ENCODE measurements around the gene BCAS1. TPM values are rescaled to one million over a fixed set of nuclear protein-coding genes. Genes with fewer than 3 reads are reported as not detected.

The BCAS1 gene
- total RNA-seq, 4 donors from 2014 or later = 0.35 to 1.0 TPM; not detected in 2

DNA sequence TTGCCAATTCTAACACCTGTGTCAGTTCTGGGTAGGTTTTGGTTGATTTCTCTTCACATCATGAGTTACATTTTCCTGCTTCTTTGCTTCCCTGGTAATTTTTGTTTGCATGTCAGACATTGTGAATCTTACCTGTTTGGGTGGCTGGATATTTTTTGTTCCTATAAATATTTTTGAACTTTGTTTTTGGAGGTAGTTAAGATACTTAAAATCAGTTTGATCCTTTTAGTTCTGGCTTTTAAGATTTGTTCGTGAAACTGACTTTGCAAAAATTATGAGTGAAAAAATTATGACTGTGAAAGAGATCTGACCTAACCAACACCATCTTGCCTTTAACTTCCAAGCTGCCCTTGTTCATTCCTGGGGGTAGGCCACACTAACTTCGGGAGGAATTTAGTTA, 69.5 kb downstream of the BCAS1 start:
- no peak for ATAC-seq
- Histone ChIP-seq H3K27me3 (peaks cover 5% of the 10 kb centered on the region), H3K27ac (no peak overlapping the region), H3K4me1 (no peaks in the 10 kb centered on the region), H3K36me3 (no peaks in the 10 kb centered on the region), H3K9me3 (peaks cover 0 to 29% (median 0%) of the 10 kb centered on the region in 3 donors), H3K4me3 (no peak overlapping the region)
- no peak for TF ChIP-seq POLR2AphosphoS5 (IDR thresholded peaks at IDR 0.05)
- 72 to 73% methylated on average over 2 of the region's 2 CpGs for WGBS, 2 donors (ENCODE audit: low coverage in 1 of 2)

DNA sequence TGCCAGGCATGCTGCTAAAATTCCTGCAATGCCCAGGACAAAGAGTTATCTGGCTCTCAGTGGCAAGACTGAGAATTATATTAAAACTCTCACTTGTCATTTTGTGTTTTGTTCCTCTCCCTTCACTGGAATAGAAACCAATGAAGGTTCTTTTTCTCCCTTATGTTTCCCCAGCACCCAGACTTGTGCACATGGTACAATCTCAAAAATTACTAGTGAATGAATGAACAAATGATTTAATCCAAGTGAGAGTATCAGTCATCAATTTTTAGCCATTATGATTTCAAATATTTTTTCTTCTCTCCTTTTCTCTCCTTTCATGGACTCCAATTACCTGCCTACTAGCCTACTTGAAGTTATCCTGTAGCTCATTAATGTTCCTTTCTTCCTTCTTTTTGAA, 70.1 kb downstream of the BCAS1 start:
- H3K4me3 ChIP-seq = no peak overlapping the region
- ATAC-seq = no peak
- peaks cover under 1% of the 10 kb centered on the region for H3K27me3 ChIP-seq
- TF ChIP-seq, protein P1, sequence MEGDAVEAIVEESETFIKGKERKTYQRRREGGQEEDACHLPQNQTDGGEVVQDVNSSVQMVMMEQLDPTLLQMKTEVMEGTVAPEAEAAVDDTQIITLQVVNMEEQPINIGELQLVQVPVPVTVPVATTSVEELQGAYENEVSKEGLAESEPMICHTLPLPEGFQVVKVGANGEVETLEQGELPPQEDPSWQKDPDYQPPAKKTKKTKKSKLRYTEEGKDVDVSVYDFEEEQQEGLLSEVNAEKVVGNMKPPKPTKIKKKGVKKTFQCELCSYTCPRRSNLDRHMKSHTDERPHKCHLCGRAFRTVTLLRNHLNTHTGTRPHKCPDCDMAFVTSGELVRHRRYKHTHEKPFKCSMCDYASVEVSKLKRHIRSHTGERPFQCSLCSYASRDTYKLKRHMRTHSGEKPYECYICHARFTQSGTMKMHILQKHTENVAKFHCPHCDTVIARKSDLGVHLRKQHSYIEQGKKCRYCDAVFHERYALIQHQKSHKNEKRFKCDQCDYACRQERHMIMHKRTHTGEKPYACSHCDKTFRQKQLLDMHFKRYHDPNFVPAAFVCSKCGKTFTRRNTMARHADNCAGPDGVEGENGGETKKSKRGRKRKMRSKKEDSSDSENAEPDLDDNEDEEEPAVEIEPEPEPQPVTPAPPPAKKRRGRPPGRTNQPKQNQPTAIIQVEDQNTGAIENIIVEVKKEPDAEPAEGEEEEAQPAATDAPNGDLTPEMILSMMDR (IDR thresholded peaks at IDR 0.05) = no peak
- TF ChIP-seq POLR2A (IDR thresholded peaks at IDR 0.05) (no peak), EP300 (IDR thresholded peaks at IDR 0.05) (no peak)
- peaks cover 0 to 29% (median 0%) of the 10 kb centered on the region in 3 donors for H3K9me3 ChIP-seq
- H3K36me3 ChIP-seq = no peaks in the 10 kb centered on the region
- no peaks in the 10 kb centered on the region for H3K4me1 ChIP-seq
- H3K27ac ChIP-seq = no peak overlapping the region

DNA sequence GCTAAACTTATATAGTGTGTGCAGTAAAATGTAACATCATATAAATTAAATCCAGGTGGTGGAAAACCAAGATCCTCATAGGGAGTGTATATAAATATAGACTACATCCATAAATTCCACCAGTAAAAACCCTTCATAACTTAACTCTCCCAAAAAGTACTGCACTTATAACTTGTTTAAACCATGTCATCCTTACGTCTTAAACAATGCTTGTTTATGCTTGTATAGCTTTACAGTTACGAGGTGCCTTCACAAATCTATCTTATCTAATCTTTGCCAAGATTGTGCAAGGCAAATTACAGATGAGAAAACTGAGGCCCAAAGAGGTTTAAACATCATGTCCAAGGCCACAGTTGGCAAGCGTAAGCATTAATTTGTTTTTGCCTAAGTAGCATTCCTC, 71.3 kb downstream of the BCAS1 start:
- Histone ChIP-seq H3K27me3 (no peaks in the 10 kb centered on the region), H3K9me3 (peaks cover 0 to 29% (median 0%) of the 10 kb centered on the region in 3 donors), H3K4me1 (no peaks in the 10 kb centered on the region), H3K27ac (no peak overlapping the region), H3K4me3 (no peak overlapping the region), H3K36me3 (no peaks in the 10 kb centered on the region)
- ATAC-seq = no peak
- WGBS, 2 donors (ENCODE audit: low coverage in 1 of 2) = 72 to 80% methylated on average over 3 of the region's 3 CpGs
- TF ChIP-seq, protein P1 (IDR thresholded peaks at IDR 0.05) = no peak
- TF ChIP-seq POLR2A (IDR thresholded peaks at IDR 0.05) = no peak
- no peak for TF ChIP-seq POLR2AphosphoS5 (IDR thresholded peaks at IDR 0.05)
- TF ChIP-seq EP300 (IDR thresholded peaks at IDR 0.05) = no peak

DNA sequence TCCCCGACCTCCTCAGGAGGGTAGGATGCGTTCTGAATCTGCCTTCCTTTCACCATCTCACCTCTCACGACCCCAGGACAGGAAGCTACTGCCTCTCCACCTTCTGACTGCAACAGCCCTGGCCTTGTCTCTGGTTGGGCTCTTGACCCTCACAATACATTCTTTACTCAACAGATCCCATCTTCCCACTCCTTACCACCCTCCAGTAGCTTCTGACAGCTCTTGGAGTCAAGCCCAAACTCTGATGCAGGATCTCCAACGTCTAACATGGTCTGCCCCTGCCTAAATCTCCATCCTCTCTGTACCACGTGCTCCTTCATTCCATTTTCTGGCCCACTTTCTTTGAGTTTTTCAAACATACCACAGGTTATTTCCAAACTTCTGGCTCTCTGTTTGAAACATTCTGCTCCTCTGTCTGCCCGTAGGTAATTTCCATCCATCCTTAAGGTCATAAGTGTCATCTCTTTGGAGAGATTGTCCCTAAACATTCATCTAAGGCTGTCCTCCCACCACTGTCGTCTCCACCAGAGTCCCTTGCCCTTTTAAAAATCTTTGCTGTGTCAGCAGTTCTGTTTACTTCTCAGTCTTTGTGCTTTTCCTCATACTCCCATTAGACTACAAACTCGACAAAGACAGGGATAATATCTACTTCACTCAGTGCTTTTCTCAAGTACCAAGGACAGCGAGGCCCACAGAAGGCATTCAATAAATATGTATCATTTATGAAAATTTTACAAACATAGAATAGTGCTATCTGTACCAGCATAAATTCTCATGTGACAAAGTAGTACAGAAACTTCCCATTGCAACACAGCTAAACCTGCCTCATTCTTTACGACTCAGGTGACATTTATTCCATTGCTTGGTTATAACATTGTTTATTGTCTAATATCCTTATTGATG, 73.6 kb downstream of the BCAS1 start:
- no peak for ATAC-seq
- Histone ChIP-seq H3K36me3 (no peaks in the 10 kb centered on the region), H3K4me3 (no peak overlapping the region), H3K27ac (no peak overlapping the region), H3K4me1 (no peaks in the 10 kb centered on the region), H3K27me3 (no peaks in the 10 kb centered on the region), H3K9me3 (peaks cover 0 to 24% (median 0%) of the 10 kb centered on the region in 3 donors)
- no peak for TF ChIP-seq EP300 (IDR thresholded peaks at IDR 0.05)
- TF ChIP-seq POLR2AphosphoS5 (IDR thresholded peaks at IDR 0.05) = no peak
- TF ChIP-seq, protein P1 (IDR thresholded peaks at IDR 0.05) = no peak
- WGBS, 2 donors (ENCODE audit: low coverage in 1 of 2) = 65 to 69% methylated on average over 9 to 10 of the region's 10 CpGs

DNA sequence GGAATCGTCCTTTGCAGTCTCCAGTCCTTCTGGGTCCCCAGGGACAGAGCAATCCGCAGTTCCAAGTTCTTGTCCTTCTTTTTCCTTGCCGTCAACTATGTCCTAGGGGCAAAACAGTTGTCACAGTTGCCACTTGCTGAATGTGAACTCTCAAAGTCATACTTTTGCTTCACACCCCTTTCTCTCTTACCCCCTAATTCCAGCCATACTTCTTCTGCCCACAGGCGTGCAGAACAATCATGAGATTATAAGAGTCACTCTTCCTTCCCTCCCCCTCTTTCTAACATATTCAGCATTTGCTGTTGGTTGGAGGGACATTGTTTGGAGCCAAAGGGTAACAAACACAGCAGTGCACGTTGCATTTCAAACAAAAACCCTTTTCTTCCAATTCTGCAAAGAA, 74.4 kb downstream of the BCAS1 start:
- TF ChIP-seq EP300 (IDR thresholded peaks at IDR 0.05) = no peak
- TF ChIP-seq POLR2AphosphoS5 (IDR thresholded peaks at IDR 0.05) = no peak
- TF ChIP-seq, protein P1 (IDR thresholded peaks at IDR 0.05) = no peak
- TF ChIP-seq POLR2A (IDR thresholded peaks at IDR 0.05) = no peak
- no peak overlapping the region for H3K4me3 ChIP-seq
- no peaks in the 10 kb centered on the region for H3K4me1 ChIP-seq
- no peaks in the 10 kb centered on the region for H3K36me3 ChIP-seq
- no peaks in the 10 kb centered on the region for H3K27me3 ChIP-seq
- H3K27ac ChIP-seq = no peak overlapping the region
- WGBS, 2 donors (ENCODE audit: low coverage in 1 of 2) = 52 to 63% methylated on average over 5 of the region's 5 CpGs
- no peak for ATAC-seq
- peaks cover 0 to 15% (median 0%) of the 10 kb centered on the region in 3 donors for H3K9me3 ChIP-seq
